Endothelial cell of umbilical vein (primary cell): ENCODE measurements around the gene ANGPTL4. TPM values are rescaled to one million over a fixed set of nuclear protein-coding genes. Genes with fewer than 3 reads are reported as not detected.

Experiments used
- BruUV-seq: library from RNA; stranded (reverse); fragments of 400-500 nt; replicated peaks from 2 replicates; lab custom pipeline; 2021; lab: Mats Ljungman, UMichigan
- CTCF ChIA-PET: fragments of 300-600, 350-600 bp; sonication (Branson Sonifier 250); formaldehyde crosslinking; loops from one replicate; lab custom pipeline; 2021; ENCODE audit warnings: antibody characterized with exemption, inconsistent platforms; lab: Charles Lee
- POLR2A ChIA-PET: fragments of 300-600, 350-600 bp; sonication (Branson Sonifier 250); formaldehyde crosslinking; loops from one replicate; lab custom pipeline; 2021; ENCODE audit warnings: antibody characterized with exemption, inconsistent platforms; lab: Charles Lee
- DNase-seq: peaks from one replicate; pipeline ENCODE4 v3.0.0-alpha.2; 2011; ENCODE audit warnings: low read depth, low spot score
- FAIRE-seq: peaks from 2 replicates; lab custom pipeline; 2011; peaks lifted over from hg19 to GRCh38; lab: Jason Lieb, UNC
- H2AFZ ChIP-seq: 2 replicates; pipeline ENCODE4 v1.6.0; 2012; ENCODE audit warnings: low read depth, low read length, control low read depth, inconsistent platforms
- H3K27ac ChIP-seq: 2 replicates; pipeline ENCODE4 v1.5.1; 2011; ENCODE audit warnings: low read depth, mild to moderate bottlenecking, control low read depth, low read length, moderate library complexity; ENCODE audit not compliant: insufficient read depth
- H3K27me3 ChIP-seq, 2 experiments: 2 replicates each; pipeline versions ENCODE4 v1.6.0 to v1.6.1; 2011; ENCODE audit warnings: low read length in 2 of 2, mixed read lengths in 1 of 2; ENCODE audit not compliant: control insufficient read depth in 2 of 2, insufficient read depth in 2 of 2
- H3K36me3 ChIP-seq, 2 experiments: 2 replicates in 1 of 2; 3 replicates in 1 of 2; pipeline ENCODE4 v1.5.1; 2011; ENCODE audit warnings: low read length in 2 of 2, mild to moderate bottlenecking in 1 of 2, moderate library complexity in 1 of 2; ENCODE audit not compliant: control insufficient read depth in 2 of 2, insufficient read depth in 2 of 2; ENCODE audit errors: extremely low read depth in 1 of 2
- H3K4me1 ChIP-seq: 3 replicates; pipeline ENCODE4 v1.5.1; 2011; ENCODE audit warnings: mild to moderate bottlenecking, low read length; ENCODE audit not compliant: control insufficient read depth, insufficient read depth; ENCODE audit errors: extremely low read depth
- H3K4me2 ChIP-seq: 2 replicates; pipeline ENCODE4 v1.6.1; 2011; ENCODE audit warnings: low read length, control low read depth, mixed read lengths; ENCODE audit not compliant: insufficient read depth
- H3K4me3 ChIP-seq, 3 experiments: fragments of 200-600 bp in 1 of 3; sonication (generic), shearing (Covaris generic) in 1 of 3; replicated peaks in 1 of 3; 2 replicates each; pipeline ENCODE4 v1.5.1; 2011 to 2016; ENCODE audit warnings: control low read depth in 3 of 3, low read length in 3 of 3, mild to moderate bottlenecking in 2 of 3, inconsistent platforms in 1 of 3, low read depth in 1 of 3, moderate library complexity in 1 of 3; ENCODE audit not compliant: insufficient read depth in 1 of 3
- H3K79me2 ChIP-seq: 2 replicates; pipeline ENCODE4 v1.6.0; 2012; ENCODE audit warnings: low read length, inconsistent platforms; ENCODE audit not compliant: control insufficient read depth, insufficient read depth
- H3K9ac ChIP-seq: replicated peaks from 2 replicates; pipeline ENCODE3; 2011; ENCODE audit warnings: low read length, control low read depth; ENCODE audit not compliant: insufficient read depth; ENCODE audit errors: extremely low read depth
- H3K9me1 ChIP-seq: replicated peaks from 3 replicates; pipeline ENCODE4 v1.6.0; 2011; ENCODE audit warnings: mild to moderate bottlenecking, low read length; ENCODE audit not compliant: control insufficient read depth, insufficient read depth; ENCODE audit errors: extremely low read depth
- H3K9me3 ChIP-seq: replicated peaks from 2 replicates; pipeline ENCODE4 v1.5.1; 2012; ENCODE audit warnings: low read length, inconsistent platforms; ENCODE audit not compliant: control insufficient read depth, insufficient read depth
- H4K20me1 ChIP-seq: replicated peaks from 2 replicates; pipeline ENCODE3; 2011; ENCODE audit warnings: mild to moderate bottlenecking, low read length; ENCODE audit not compliant: control insufficient read depth, insufficient read depth; ENCODE audit errors: extremely low read depth
- CTCF ChIP-seq, 2 donors: IDR thresholded peaks; 1 replicate in 1 of 2; 2 replicates in 1 of 2; pipeline ENCODE4 v1.5.1; 2011; ENCODE audit warnings: low read length in 2 of 2, mild to moderate bottlenecking in 2 of 2, moderate library complexity in 2 of 2, control low read depth in 1 of 2, inconsistent platforms in 1 of 2, low read depth in 1 of 2; ENCODE audit not compliant: insufficient read depth in 1 of 2; ENCODE audit errors: extremely low read depth in 1 of 2
- EZH2 ChIP-seq: IDR thresholded peaks from 2 replicates; pipeline ENCODE4 v1.6.1; 2012; ENCODE audit warnings: borderline replicate concordance, low read depth, mild to moderate bottlenecking, moderate library complexity, low read length, inconsistent platforms; ENCODE audit not compliant: severe bottlenecking
- GATA2 ChIP-seq: IDR thresholded peaks from 2 replicates; pipeline ENCODE4 v1.7.0; 2011; ENCODE audit warnings: low read depth, mild to moderate bottlenecking, moderate library complexity, mixed read lengths, low read length; ENCODE audit not compliant: insufficient read length, insufficient read depth
- JUN ChIP-seq: IDR thresholded peaks from 2 replicates; pipeline ENCODE4 v1.6.1; 2011; ENCODE audit warnings: borderline replicate concordance, low read depth; ENCODE audit not compliant: insufficient read length, insufficient read depth
- MAX ChIP-seq: IDR thresholded peaks from 2 replicates; pipeline ENCODE4 v1.6.1; 2011; ENCODE audit not compliant: insufficient read depth, insufficient read length
- MYC ChIP-seq: IDR thresholded peaks from one replicate; pipeline ENCODE4 v1.6.1; 2011; ENCODE audit warnings: mild to moderate bottlenecking, low read depth, low read length
- POLR2A ChIP-seq: IDR thresholded peaks from 2 replicates; pipeline ENCODE4 v1.6.1; 2012; ENCODE audit warnings: low read depth, mild to moderate bottlenecking, control low read depth, low read length
- POLR2AphosphoS5 ChIP-seq: IDR thresholded peaks from 2 replicates; pipeline ENCODE4 v1.6.1; 2012; ENCODE audit warnings: low read depth, mild to moderate bottlenecking, control low read depth, low read length, moderate library complexity; ENCODE audit not compliant: insufficient read depth
- dilution Hi-C: fragments of 300-500 bp; cut with MboI; formaldehyde crosslinking; loops from one replicate; pipeline ENCODE4 v1.15.0; 2019; ENCODE audit warnings: low sequenced_read_pairs; ENCODE audit not compliant: extremely low pct_ligation_motif_present
- intact Hi-C: fragments of 100-400 bp; cut with micrococcal nuclease; formaldehyde crosslinking; loops from one replicate; pipeline ENCODE4 v1.10.0; 2022
- polyA plus RNA-seq, 4 experiments: library from polyadenylated mRNA; depleted of rRNA in 3 of 4; stranded (reverse) in 3 of 4; unstranded in 1 of 4; fragments of >200 nt; gene quantifications; 2 replicates each; pipeline versions ENCODE4 v1.2.1 to v1.2.3, GENCODE V29; 2011 to 2012; ENCODE audit warnings: missing spikeins in 1 of 4
- total RNA-seq: library from RNA; stranded (reverse); gene quantifications from 2 replicates; pipeline ENCODE4 v1.2.3, GENCODE V29; 2021

The ANGPTL4 gene
- total and polyA plus RNA-seq, 2 donors (not counting 3 experiments of a cell fraction or from before 2014, with no cell fraction given), result 3.9 to 14.1 TPM

GRCh38 chr19:8331263-8331845, 32.6 kb upstream of the ANGPTL4 start:
- no peak overlapping the region for H3K27ac ChIP-seq
- peaks cover 5% of the 10 kb centered on the region for H3K4me1 ChIP-seq
- DNase-seq (no peak), FAIRE-seq (no peak)
- H3K36me3 ChIP-seq, result peaks cover 3 to 20% of the 10 kb centered on the region in 2 experiments
- dilution Hi-C loops, result no loop called here
- H2AFZ ChIP-seq, result no peak overlapping the region
- ChIA-PET CTCF (interaction anchor here (1.6 kb wide), 1 partner anchor 16 kb away, joined by 4 read pairs; no protein-coding TSS in a partner anchor), POLR2A (no interaction called here)
- no peak overlapping the region for H3K4me3 ChIP-seq
- no TSS peak for BruUV-seq
- TF ChIP-seq POLR2A (no peak), JUN (no peak), GATA2 (no peak), MAX (no peak), POLR2AphosphoS5 (no peak), MYC (no peak)
- no peaks in the 10 kb centered on the region for H3K9me3 ChIP-seq
- H3K27me3 ChIP-seq, result no peaks in the 10 kb centered on the region
- H4K20me1 ChIP-seq, result no peaks in the 10 kb centered on the region
- no peaks in the 10 kb centered on the region for H3K9me1 ChIP-seq
- intact Hi-C loops, result no loop called here
- H3K79me2 ChIP-seq, result no peaks in the 10 kb centered on the region
- no peak overlapping the region for H3K4me2 ChIP-seq
- no peak overlapping the region for H3K9ac ChIP-seq

GRCh38 chr19:8332976-8333766, 30.8 kb upstream of the ANGPTL4 start:
- CTCF ChIA-PET, result no interaction called here

More at GRCh38 chr19:8332976-8333766, 30.8 kb upstream of the ANGPTL4 start:
- Histone ChIP-seq H3K27me3 (no peaks in the 10 kb centered on the region), H4K20me1 (no peaks in the 10 kb centered on the region), H3K4me2 (no peak overlapping the region), H3K4me1 (peaks cover 5% of the 10 kb centered on the region), H3K9me1 (no peaks in the 10 kb centered on the region), H3K9me3 (no peaks in the 10 kb centered on the region), H3K27ac (no peak overlapping the region), H3K79me2 (no peaks in the 10 kb centered on the region), H3K36me3 (peaks cover 3 to 22% of the 10 kb centered on the region in 2 experiments), H3K9ac (no peak overlapping the region), H2AFZ (no peak overlapping the region), H3K4me3 (no peak overlapping the region)
- FAIRE-seq (no peak), DNase-seq (no peak)
- dilution Hi-C loops (no loop called here), intact Hi-C loops (no loop called here)
- TF ChIP-seq JUN (no peak), EZH2 (no peak), MYC (no peak), POLR2A (no peak), POLR2AphosphoS5 (no peak), CTCF (IDR thresholded peaks at IDR 0.05; ENCODE audit: extremely low read depth in 1 of 2, insufficient read depth in 1 of 2, low read depth in 1 of 2, low read length in 2 of 2) (no peak), GATA2 (no peak)
- POLR2A ChIA-PET, result no interaction called here
- no TSS peak for BruUV-seq
